LNCAP (cell line): ENCODE results near the gene KIF6.

Experiments used
- TF ChIP-seq, protein P1 (sequence below): fragments of 450-650 bp; IDR thresholded peaks from 2 replicates; pipeline ENCODE4 v1.5.1; 2017; ENCODE audit warnings: mild to moderate bottlenecking

KIF6 gene

DNA sequence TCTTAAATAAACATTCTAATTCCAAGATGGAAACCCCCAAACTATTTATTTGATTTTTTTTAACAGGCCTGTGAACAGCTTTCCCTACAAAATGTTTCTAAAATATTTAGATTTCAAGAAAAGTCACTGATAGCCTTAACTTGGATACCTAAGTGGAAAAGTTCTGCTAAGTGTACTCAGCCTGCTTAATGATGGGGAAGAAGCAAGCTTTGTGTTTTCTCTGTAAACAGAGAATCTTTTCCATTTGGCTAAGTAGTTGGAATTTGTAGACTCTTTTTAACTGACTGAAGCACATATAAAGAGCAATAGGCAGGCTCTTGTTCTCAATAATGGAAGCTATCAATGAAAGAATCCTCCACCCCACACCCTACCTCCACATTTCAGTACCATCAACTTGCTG, 108.2 kb downstream of the KIF6 start:
- TF ChIP-seq, protein P1, sequence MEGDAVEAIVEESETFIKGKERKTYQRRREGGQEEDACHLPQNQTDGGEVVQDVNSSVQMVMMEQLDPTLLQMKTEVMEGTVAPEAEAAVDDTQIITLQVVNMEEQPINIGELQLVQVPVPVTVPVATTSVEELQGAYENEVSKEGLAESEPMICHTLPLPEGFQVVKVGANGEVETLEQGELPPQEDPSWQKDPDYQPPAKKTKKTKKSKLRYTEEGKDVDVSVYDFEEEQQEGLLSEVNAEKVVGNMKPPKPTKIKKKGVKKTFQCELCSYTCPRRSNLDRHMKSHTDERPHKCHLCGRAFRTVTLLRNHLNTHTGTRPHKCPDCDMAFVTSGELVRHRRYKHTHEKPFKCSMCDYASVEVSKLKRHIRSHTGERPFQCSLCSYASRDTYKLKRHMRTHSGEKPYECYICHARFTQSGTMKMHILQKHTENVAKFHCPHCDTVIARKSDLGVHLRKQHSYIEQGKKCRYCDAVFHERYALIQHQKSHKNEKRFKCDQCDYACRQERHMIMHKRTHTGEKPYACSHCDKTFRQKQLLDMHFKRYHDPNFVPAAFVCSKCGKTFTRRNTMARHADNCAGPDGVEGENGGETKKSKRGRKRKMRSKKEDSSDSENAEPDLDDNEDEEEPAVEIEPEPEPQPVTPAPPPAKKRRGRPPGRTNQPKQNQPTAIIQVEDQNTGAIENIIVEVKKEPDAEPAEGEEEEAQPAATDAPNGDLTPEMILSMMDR: no peak

- TF ChIP-seq, protein P1: no peak
Observed at GRCh38 chr6:39615622-39616021, 109.6 kb downstream of the KIF6 start.

DNA sequence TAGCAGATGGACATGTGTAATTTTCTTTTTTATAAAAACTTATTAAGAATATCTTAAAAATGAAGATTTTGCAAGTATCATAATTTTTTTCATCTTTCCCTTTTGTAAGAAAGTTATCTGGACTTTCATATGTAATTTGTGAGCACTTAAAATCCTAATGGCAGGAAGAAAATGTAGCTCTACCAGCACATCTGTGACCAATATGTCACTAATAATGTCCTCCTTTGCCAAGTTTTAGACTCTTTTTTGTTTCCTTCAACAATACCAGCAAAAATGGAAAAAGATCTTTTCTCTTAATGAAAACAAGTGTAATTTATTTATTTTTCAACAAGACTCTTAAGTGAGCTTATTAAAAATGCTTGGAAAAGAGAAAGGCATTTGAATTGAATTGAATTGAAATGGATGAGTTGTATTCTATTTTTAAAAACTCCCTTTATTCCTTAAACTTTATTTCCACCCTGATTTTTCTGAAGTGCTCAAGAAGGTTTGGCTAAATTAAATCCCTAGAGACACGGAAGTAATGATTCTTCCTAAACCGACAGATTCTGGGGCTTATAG, 110.7 kb downstream of the KIF6 start:
- TF ChIP-seq, protein P1: no peak

- TF ChIP-seq, protein P1: no peak
Observed at GRCh38 chr6:39610221-39610620, 115.0 kb downstream of the KIF6 start.

DNA sequence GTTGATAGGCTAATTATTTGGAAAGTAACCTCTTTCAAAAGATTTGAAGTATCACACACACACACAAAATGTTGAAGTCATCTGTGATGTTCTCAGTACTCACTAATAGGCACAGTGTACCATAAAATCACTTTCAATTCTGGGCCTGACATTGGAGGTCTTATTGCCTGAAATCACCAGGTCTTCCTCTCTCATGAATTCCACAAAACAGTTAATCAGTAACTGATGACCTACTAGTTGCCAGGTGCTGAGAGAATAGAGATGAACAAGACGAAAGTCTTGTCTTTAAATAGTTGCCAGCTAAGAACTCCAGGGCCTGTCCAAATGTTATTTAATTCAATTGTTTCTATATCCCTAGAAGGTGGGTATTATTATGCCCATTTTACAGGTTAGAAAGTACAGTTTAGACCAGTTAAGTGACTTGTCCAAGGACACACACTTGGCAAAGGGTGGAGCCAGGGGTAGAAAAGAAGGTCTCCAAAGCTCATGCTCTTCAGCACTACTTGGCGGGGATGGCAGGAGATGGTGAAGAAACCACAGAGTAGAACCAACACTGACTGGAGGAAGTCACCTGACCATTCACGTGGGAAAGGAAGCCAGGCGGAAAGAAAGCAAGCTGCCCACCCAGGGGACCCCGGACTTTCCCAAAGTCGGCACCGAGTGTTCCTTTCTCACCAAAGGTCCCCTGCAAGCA, 116.4 kb downstream of the KIF6 start:
- TF ChIP-seq, protein P1: no peak

GRCh38 chr6:39602601-39603519, 122.3 kb downstream of the KIF6 start:
- TF ChIP-seq, protein P1: no peak

- TF ChIP-seq, protein P1: no peak
Observed at GRCh38 chr6:39599973-39600372, 125.2 kb downstream of the KIF6 start.
